ENCODE measurements around the gene CLEC4F.
"Not testable (repeated sequence)": the region's sequence is repeated elsewhere in the genome, so short reads cannot be mapped to it uniquely, and the experiment has no call there.

CLEC4F gene

DNA sequence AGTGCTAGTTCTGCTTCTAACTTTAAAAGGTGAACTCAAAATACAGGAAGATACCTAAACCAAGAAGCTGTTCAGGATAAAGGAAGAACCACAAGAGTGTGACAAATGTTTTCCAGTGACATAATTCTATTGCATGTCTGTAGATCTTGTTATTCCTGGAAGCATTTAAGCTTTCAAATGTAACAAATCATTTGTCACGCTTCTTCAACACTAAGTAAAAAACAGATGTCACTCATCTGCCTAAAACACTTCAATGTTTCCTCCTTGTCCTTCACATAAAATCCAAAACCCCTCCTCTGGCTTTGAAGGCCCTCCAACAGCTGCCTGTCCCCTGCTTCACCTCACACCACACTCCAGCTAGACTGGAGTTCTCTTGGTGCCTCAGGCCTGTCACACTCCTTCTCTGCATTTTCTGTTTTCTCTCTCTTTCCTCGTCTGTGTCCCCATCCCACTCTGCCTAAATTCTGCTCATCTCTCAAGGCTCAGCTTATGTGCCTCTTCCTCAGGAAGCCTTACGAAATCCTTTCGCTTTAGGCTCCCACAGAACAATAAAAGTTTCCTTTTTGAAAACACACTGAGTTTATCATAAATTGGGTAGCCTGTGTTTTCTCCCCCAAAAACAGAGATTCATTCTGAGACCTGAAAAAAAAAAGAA, 6.4 kb upstream of the CLEC4F start:
- no peak for FAIRE-seq

DNA sequence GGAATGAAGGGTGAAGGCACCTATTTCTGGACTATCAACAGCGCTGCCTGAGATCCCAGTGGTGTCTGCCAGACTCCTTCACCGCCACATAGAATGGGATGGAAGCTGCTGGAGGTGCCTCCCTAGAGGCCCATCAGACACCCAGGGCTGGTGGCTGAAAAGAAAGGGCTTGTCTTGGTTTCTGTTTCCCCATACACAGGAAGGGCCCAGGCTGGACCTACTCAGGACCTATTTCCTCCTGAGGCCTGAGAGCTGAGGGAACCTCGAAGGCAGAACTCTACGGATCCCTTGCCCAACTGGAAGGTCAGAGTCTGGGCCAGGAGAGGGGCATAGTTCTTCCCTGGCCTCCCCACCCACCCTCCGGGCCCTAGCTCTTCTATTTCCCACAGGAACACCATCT, 2.9 kb upstream of the CLEC4F start:
- FAIRE-seq = no peak

DNA sequence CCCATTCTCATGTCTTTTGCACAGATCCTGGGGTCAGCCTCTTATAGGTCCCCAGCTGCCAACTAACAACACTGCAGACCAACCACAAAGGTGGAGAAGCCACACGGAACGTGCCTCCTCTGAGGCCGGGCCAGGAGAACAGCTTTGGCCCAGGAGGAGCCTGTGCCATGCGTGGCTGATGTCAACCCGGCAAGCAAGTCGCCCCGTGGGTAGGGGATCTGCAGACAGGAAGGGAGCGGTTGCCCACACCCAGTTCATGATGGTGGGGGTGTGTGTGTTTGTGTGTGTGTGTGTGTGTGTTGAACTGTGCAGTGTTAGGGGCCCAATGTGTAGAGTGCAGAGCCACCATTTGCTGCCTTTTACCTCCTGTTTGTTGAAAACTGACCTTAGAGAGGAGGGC, 2.4 kb upstream of the CLEC4F start:
- FAIRE-seq = no peak

DNA sequence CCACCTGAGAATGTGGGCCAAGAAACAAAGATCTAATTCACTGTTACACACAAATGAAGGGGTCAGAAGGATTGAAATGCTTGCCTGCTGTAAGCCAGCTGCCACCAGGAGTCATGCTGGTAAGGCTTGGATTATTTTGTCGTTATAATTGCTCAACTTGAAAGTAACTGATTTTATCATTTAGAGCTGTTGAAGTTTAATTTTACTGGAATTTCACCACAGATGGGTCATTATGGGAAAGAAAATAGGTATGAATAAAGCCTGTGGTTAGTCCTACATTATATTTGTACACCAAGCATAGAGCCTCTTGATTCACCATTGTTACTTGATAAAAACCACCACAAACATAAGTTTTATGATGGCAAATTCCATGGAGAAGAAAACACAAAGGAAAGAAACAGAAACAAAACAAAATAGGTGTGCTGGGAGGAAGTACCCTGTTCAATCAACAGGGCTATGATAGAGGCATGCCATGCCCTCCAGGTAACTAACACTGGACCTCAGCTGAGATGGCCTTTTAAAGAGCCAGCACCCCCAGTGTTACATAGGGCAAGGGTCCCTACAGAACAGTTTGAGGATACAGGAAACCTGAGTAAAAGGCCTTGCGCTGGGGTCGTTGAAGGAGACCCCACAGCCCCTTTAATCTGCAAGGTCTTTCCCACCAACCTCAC, 3.0 kb downstream of the CLEC4F start:
- FAIRE-seq = no peak

DNA sequence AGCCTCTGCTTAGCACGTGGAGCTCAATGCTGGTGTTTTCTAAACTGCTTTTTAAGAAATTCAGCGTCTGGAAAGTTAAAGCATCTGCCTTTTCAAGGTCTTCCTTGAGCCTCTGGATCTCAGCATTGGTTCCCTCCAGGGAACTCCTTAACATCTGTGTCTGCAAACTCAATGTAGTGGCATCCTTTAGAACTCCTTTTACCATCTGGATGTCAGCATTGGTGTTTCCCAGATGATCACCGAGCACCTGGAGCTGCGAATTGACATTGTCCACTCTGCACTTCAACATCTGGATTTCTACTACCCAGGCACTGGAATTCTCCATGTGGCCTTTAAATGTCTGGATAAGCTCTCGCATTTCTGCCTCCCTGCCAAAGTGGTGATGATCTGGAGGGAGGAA, 3.7 kb downstream of the CLEC4F start:
- FAIRE-seq = no peak

DNA sequence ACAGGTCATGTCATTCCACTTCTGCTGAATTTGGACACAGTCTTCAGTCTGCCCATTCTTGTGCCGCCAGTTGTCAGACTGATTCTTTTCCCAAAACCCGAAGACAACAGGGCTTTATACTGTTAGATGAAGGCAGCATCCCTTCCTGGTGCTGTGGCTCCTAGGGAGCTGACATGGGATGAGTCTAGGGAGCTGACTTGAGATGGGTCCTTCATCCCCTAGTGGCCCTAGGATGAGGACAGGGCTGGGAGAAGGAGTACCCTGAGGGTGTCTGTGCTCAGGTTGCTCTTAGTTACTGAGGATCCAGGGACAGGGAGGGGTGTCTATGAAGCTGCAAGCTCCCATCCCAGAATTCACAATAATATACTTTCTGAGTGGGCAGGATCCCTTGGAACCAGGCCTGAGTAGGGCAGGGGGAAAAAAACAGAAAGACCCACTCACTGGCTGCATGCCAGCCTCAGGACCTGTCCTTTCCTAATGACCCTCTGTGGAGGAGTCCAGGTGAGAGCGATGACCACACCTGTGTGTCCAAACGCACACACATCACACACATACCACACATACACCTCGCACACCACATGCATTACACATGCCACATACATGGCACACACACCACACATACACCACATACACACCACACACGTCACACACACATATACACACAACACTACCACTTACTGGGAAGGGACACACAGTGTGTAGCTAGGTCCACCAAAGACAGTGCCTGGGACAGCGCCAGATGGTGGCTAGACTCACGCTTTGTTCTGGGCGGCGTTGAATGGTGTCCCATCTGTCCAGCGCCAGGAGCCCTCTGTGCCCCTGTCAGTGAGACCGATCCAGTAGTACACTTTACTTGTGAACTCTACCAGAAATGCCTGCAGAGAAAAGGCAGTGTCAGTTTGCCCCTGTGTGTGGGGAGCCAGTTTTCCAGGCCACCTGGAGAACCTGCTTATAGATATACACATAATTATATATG, 11.1 kb downstream of the CLEC4F start:
- no peak for FAIRE-seq

DNA sequence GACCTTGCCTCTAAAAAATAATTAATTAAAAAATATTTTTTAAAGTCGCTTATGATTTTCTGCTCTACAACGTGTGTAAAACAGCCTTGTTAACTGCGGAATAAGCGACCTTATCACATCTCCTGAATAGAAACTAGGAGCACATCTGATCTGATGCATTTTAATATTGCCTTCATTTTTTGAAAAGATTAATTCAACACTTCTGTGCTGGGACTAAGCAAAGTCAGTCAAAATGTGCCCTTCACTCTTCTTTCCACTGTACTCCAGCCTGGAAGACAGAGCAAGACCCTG, 12.6 kb downstream of the CLEC4F start:
- no peak for FAIRE-seq

DNA sequence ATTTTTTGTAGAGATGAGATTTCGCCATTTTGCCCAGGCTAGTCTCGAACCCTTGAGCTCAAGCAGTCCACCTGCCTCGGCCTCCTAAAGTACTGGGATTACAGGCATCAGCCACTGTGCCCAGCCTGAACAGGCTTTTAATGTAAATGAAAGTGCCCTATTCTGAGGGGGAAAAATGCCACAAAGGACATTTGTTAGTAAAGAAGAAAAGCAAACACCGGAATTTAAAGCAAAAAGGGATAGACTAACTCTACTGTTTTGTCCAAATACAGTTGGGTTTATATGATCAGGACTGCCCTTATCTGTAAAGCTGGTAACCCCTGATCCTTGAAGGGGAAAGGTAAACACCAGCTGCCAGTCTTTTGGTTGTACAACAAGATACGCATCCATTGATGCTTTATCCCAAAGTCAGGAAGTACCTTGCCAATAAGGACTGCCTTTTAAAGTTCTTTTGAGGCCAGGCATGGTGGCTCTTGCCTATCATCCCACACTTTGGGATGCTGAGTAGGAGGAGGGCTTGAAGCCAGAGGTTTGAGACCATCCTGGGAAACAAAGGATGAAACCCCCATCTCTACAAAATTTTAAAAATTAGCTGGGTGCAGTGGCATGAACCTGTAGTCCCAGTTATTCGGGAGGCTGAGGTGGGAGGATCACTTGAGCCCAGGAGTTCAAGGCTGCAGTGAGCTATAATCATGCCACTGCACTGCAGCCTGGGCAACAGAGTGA, 13.1 kb downstream of the CLEC4F start:
- no peak for FAIRE-seq

DNA sequence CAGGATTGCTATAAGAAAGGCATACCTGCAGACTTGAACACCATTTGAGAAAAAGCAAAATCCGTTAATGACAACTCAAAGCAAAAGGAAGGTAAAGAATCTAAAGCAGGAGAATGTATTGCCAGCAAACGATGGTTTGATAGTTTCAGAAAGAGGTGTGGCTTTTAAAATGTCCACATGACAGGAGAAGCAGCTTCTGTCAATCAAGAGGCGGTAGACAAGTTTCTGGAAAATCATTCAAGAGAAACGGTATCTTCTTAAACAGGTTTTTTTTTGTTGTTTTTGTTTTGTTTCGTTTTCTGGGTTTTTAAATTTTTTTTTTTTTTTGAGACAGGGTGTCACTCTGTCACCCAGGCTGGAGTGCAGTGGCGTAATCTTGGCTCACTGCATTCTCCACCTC, 13.8 kb downstream of the CLEC4F start:
- FAIRE-seq = no peak

DNA sequence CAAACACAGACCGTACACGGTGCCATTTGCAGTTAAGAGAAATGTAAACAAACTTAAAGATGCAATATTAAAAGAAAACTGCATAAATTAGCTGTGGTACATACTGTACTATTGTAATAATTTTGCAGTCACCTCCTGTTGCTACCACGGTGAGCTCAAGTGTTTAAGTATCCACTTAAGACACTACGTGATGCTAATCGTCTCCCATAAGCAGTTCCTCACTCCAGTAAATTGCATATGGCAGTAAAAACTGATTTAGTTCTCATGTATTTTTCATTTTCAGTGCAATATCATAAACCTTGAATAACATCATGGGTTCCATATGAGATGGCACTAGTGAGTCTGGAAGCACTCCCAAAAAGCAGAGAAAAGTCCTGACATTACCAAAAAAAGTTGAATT, 14.4 kb downstream of the CLEC4F start:
- FAIRE-seq = no peak

DNA sequence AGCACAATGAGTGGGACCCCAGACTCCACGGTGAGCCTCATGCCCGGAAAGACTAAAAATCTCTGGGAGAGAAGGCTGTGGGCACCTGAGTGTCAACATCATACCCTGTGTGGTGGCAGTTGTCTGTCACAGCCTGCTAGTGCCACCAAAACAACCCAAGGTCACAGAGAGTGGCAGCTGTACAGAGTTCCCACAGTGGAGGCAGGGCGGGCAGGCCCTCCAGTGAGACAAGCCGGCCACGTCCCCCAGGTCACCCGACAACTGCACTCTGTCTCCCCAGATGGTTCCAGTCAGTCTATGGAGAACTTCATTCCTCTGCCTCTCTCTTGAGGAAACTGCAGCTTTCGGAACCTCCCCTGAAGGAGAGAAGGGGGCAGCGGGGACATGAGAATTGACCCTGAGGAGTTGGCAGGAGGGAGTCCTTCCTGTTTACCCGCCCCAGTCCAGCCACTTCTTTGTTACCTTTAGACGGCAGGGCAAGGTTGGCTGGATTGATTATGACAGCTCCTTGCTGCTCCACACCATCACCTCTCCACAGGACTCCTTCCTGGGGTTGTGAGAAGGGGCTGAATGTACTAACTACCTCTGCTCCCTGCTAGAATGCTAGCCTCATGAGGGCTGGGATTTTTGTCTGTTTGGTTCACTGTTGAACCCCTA, 18.7 kb downstream of the CLEC4F start:
- FAIRE-seq = no peak

DNA sequence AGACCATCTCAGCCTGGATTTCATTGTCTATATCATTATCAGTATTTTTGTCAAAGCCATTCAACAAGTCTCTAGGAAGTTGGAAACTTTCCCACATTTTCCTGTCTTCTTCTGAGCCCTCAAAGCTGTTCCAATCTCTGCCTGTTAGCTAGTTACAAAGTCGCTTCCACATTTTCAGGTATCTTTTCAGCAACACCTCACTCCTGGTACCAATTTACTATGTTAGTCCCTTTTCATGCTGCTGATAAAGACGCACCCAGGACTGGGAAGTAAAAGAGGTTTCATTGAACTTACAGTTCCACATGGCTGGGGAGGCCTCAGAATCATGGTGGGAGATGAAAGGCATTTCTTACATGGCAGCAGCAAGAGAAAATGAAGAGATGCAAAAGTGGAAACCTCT, 20.7 kb downstream of the CLEC4F start:
- FAIRE-seq = no peak

DNA sequence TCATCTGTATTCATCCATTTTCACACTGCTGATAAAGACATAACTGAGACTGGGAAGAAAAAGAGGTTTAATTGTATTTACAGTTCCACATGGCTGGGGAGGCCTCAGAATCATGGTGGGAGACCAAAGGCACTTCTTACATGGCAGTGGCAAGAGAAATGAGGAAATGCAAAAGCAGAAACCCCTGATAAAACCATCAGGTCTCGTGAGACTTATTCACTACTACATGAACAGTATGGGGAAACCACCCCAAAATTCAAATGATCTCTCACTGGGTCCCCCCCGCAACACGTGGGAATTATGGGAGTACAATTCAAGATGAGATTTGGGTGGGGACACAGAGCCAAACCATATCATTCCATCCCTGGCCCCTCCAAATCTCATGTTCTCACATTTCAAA, 22.4 kb downstream of the CLEC4F start:
- FAIRE-seq = not testable (repeated sequence)

DNA sequence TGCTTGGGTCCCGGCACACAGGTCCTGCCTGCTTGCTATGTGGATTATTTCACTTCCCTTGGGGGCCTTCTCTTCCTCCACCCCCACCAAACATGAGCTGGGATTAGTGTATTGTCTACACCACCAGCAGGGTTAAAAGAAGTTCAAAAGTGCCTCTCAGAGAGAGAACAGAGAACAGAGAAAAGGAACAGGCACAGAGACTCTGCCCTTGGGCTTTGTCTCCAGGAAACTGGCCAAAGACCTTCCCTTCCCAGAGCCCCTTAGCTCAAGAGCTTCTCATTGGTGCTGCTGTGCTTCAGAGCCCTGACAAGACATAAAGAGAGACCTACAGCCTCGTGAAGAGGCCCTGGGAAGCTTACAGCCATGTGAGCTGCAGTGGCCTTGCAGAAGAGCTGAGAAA, 22.9 kb downstream of the CLEC4F start:
- FAIRE-seq = no peak

DNA sequence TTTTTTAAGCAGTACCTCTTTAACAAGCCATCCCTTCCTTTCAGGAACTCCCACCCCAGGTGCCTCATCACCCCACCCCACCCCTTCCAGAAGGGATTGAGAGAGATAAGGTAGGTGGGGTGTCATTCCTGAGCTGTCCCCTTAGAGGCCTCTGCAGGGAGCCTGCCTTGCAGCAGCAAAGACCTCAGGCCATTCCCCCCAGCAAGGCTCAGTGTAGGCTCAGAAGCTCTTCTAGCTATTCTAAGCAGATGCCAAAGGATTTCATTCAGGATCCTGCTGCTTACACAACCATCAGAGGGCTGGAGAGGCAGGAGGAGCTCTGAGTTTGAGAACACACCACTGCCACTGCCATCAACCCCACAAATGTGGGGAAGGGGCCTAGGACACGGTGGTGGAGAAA, 24.1 kb downstream of the CLEC4F start:
- no peak for FAIRE-seq

DNA sequence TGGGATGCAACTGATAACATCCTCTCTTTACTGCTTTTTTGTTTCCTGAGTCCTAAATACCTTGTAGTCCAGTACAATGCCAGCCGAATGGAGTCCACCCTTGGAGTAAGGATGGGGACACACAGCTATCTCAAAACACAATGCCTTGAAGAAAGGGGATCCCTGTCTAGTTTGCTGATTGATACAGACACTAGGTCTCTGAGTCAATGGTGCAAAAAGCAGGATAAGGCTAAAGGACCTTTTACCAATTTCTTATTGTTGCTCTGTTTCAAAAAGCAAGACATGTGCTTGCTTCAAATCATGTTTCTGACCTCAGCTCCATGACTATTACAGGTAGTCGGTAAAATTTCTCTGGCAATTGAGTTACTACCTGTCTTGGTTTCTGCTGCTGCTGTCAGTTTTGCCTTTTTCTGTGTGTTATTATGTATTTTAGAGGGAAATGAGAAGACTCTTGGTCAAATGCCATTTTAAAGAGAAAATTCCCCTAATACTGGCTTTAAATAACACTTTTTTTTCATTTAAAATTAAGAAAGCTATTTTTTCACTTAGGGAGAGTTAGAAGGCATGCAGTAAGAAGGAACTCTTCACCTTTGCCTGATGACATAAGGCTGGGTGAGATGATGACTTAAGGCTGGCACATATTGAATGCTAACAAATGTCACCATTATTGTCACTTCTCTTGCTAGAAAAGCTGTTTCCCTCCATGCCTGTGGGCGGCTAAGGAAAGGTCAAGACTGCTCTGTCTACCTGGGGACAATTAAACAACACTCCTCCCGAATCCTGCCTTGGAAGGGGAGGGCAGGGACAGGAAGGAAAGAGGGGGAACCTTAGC, 25.0 kb downstream of the CLEC4F start:
- no peak for FAIRE-seq

DNA sequence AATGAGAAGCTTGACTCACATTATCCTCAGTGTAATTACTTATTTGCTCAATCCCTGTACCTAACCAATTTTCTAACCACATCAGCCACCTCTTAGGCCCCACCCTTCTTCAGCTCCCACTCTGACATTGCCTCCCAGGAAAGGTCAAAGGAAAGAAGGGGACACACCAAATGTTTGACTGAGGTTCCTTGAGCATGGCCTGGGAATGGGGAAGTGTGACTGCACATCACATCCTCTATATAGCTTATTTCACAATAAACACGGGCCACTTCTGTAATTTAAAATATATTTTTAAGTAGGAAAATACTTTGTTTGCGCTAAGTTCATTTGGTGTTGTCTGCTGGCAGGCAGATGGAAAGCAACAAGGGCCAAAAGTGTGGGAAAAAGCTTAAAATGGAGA, 26.9 kb downstream of the CLEC4F start:
- no peak for FAIRE-seq

DNA sequence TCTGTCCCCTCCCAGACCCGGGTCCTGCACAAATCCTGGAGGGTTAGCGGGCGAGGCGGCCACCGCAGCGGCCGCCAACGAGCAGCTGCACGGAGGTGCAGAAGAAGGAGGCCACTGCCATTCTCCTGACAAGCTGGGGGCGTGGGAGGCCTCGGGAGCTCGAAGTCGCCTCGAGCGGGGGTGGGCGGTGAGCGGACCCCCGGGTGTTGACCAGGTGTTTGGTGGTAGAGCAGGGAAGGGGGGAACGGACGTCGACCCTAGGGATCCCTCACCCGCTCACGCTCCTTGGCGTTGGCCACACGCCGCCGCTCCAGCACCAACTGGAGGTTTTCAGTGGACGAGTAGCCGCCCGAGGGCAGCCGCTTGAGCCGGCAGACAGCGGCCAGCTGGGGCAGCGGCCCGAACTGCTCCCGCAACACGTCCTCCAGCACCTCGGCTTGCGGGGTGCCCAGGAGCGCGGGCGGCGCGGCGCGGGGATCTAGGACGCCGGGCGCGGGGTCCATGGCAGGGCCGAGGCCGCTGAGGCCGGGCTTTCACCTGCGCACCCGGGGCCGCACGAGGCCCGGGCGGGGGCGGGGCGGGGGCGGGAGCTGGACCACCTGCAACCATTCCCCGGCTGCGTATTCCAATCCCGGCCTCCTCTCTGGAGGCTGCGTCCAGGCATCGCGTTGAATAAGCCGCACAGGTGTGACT, 30.1 kb downstream of the CLEC4F start, which contains the start of gene FIGLA:
Gene FIGLA (minus strand): TSS at position 508 of the 693 bp plus-strand sequence. CDS start 5 bp downstream, at position 503.
- no peak for FAIRE-seq

DNA sequence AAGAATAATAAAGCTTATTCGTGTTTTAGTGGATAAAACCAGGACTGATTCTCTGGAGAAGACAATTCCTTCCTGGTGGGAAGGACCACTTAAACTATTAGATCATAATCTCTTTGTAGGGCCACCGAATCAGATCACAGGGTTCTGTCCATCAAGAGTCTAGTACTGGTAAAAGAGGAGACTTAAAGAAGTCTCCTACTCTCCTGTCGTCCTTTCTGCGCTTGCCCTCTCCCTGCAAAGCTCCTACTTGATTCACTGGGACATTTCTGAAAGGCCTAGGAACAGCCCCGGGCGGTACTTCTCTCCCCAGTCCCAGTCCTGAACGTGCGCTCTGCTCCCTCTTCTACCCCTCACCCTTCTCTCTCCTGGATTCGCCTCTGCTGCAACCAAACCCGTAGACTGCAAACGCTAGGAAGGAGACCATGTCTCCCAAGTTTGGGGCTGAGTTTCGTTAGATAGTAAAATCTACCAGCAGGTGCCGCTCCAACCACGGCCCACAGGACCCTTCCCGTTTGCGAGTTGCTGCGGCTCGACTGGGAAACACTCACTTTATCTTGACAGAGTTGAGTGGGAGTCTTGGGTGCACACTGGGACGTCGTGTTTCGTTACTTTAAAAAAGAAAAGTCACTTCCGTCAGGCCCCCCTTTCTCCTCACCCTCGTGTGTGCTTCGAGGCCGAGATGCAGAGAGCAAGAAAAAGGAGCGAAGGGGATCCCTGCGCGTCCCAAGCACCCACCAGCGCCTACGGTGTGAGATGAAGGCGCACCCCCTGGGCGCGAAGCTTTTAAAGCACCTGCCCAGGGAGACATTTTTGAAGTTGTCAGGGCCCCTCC, 30.9 kb downstream of the CLEC4F start:
- peak; percentile 68 for FAIRE-seq
